K562 (cell line): ENCODE measurements around the gene TMEM72. TPM values are rescaled to one million over a fixed set of nuclear protein-coding genes. Genes with fewer than 3 reads are reported as not detected.

ENCODE experiments used
- BHLHE40 ChIP-seq: IDR thresholded peaks from 2 replicates; pipeline ENCODE4 v1.6.1; 2011; ENCODE audit warnings: low read length, improper control_type of control experiment
- CEBPB ChIP-seq: fragments of 450-650 bp; IDR thresholded peaks from 2 replicates; pipeline ENCODE4 v1.6.1; 2016; ENCODE audit warnings: missing genetic modification characterization, missing compliant biosample characterization
- CREBBP ChIP-seq: IDR thresholded peaks from one replicate; pipeline ENCODE4 v1.6.1; 2012; ENCODE audit warnings: low read depth, mild to moderate bottlenecking, control low read depth, inconsistent platforms, low read length
- CTBP1 ChIP-seq: fragments of 450-650 bp; IDR thresholded peaks from 2 replicates; pipeline ENCODE4 v1.6.1; 2016; ENCODE audit warnings: borderline replicate concordance
- ESRRA ChIP-seq: fragments of 450-650 bp; IDR thresholded peaks from 2 replicates; pipeline ENCODE4 v1.6.1; 2014; ENCODE audit warnings: low read depth, mild to moderate bottlenecking, moderate library complexity, borderline replicate concordance
- KAT7 ChIP-seq: sonication (generic); formaldehyde crosslinking; IDR thresholded peaks from 2 replicates; pipeline ENCODE4 v1.8.0; 2022; ENCODE audit warnings: missing genetic modification reagents, mild to moderate bottlenecking, borderline replicate concordance
- NCOR1 ChIP-seq: fragments of 450-650 bp; IDR thresholded peaks from 2 replicates; pipeline ENCODE4 v1.6.1; 2016; ENCODE audit warnings: mild to moderate bottlenecking, moderate library complexity
- POU5F1 ChIP-seq: fragments of 150-350 bp; IDR thresholded peaks from 2 replicates; pipeline ENCODE4 v1.6.1; 2014; ENCODE audit warnings: borderline replicate concordance, low read length, low read depth, mild to moderate bottlenecking; ENCODE audit not compliant: partially characterized antibody
- RBM22 ChIP-seq: fragments of 200-400 bp; formaldehyde crosslinking; IDR thresholded peaks from 2 replicates; pipeline ENCODE4 v1.6.1; 2018; ENCODE audit warnings: low read length, low read depth; ENCODE audit not compliant: poor library complexity, severe bottlenecking
- SMAD4 ChIP-seq: fragments of 250-450 bp; sonication (Bioruptor Pico); conservative IDR thresholded peaks from 2 replicates; pipeline ENCODE4 v1.8.0; 2021; ENCODE audit warnings: inconsistent platforms, mild to moderate bottlenecking, moderate library complexity
- STAG1 ChIP-seq: sonication (generic); formaldehyde crosslinking; IDR thresholded peaks from 2 replicates; pipeline ENCODE4 v1.5.0; 2020; ENCODE audit warnings: missing genetic modification reagents, borderline replicate concordance
- STAT5A ChIP-seq: IDR thresholded peaks from 2 replicates; pipeline ENCODE4 v1.6.1; 2012; ENCODE audit warnings: low read length, inconsistent platforms, borderline replicate concordance
- STAT5B ChIP-seq: fragments of 250-450 bp; sonication (Bioruptor Pico); IDR thresholded peaks from 2 replicates; pipeline ENCODE4 v1.8.0; 2021; ENCODE audit warnings: mild to moderate bottlenecking, inconsistent platforms
- ZBTB43 ChIP-seq: sonication (generic); formaldehyde crosslinking; IDR thresholded peaks from 2 replicates; pipeline ENCODE4 v1.8.0; 2023; ENCODE audit warnings: mild to moderate bottlenecking, missing genetic modification reagents
- ZNF133 ChIP-seq: fragments of 250-450 bp; sonication (Bioruptor Pico); IDR thresholded peaks from 2 replicates; pipeline ENCODE4 v1.4.0; 2020; ENCODE audit warnings: mild to moderate bottlenecking
- ZNF511 ChIP-seq: sonication (generic); formaldehyde crosslinking; IDR thresholded peaks from 2 replicates; pipeline ENCODE4 v1.8.0; 2022; ENCODE audit warnings: mild to moderate bottlenecking, missing genetic modification reagents
- polyA plus RNA-seq, 8 experiments: library from polyadenylated mRNA; depleted of rRNA in 4 of 8; stranded (reverse) in 5 of 8; unstranded in 3 of 8; fragments of >200 nt; fragmentation: Nextera tagmentation in 2 of 8; fragmentation: Illumina TruSeq in 1 of 8; extraction: Ambion mirVana in 2 of 8; extraction: Trizol in 1 of 8; gene quantifications; 2 replicates each; pipeline versions ENCODE4 v1.2.1 to v1.2.3, GENCODE V29; 2011 to 2014; ENCODE audit warnings: inconsistent platforms in 1 of 8, missing spikeins in 1 of 8
- total RNA-seq, 7 experiments: library from RNA; depleted of rRNA in 6 of 7; stranded (reverse); fragments of >200 nt in 6 of 7; fragmentation: Illumina TruSeq in 2 of 7; extraction: Trizol in 2 of 7; gene quantifications; 2 replicates each; pipeline versions ENCODE4 v1.2.1 to v1.2.3, GENCODE V29; 2011 to 2021; ENCODE audit warnings: low replicate concordance in 1 of 7
- TF ChIP-seq, protein P1 (sequence below), 2 experiments: fragments of 450-650 bp in 1 of 2; sonication (generic) in 1 of 2; formaldehyde crosslinking in 1 of 2; IDR thresholded peaks in 1 of 2; conservative IDR thresholded peaks in 1 of 2; 2 replicates each; pipeline versions ENCODE4 v1.6.1 to v1.8.1; 2016 to 2023; ENCODE audit warnings: mild to moderate bottlenecking in 2 of 2, moderate library complexity in 2 of 2, inconsistent platforms in 1 of 2, missing genetic modification reagents in 1 of 2
- TF ChIP-seq, protein P2 (sequence below): fragments of 250-450 bp; sonication (Bioruptor Pico); IDR thresholded peaks from 2 replicates; pipeline ENCODE4 v1.5.0; 2021; ENCODE audit warnings: mild to moderate bottlenecking, moderate library complexity
- TF ChIP-seq, protein P3 (sequence below): sonication (generic); formaldehyde crosslinking; IDR thresholded peaks from 2 replicates; pipeline ENCODE4 v1.8.1; 2023; ENCODE audit warnings: mild to moderate bottlenecking, missing genetic modification reagents

Gene TMEM72
- total and polyA plus RNA-seq, 9 of the 15 experiments (the other 6 are each of a cell fraction or from before 2014, with no cell fraction given), result not detected

- TF ChIP-seq, protein P1, sequence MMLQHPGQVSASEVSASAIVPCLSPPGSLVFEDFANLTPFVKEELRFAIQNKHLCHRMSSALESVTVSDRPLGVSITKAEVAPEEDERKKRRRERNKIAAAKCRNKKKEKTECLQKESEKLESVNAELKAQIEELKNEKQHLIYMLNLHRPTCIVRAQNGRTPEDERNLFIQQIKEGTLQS (IDR thresholded peaks at IDR 0.05), result no peak
- TF ChIP-seq, protein P1 (CRISPR knock-in tag; conservative IDR thresholded peaks at IDR 0.05), result no peak
- TF ChIP-seq CEBPB (tag), result peak; percentile 84
- TF ChIP-seq ZNF133, result no peak
- TF ChIP-seq STAT5A, result no peak
- no peak for TF ChIP-seq STAT5B (CRISPR knock-in tag)
- peak; percentile 57 for TF ChIP-seq CTBP1
- TF ChIP-seq, protein P2, sequence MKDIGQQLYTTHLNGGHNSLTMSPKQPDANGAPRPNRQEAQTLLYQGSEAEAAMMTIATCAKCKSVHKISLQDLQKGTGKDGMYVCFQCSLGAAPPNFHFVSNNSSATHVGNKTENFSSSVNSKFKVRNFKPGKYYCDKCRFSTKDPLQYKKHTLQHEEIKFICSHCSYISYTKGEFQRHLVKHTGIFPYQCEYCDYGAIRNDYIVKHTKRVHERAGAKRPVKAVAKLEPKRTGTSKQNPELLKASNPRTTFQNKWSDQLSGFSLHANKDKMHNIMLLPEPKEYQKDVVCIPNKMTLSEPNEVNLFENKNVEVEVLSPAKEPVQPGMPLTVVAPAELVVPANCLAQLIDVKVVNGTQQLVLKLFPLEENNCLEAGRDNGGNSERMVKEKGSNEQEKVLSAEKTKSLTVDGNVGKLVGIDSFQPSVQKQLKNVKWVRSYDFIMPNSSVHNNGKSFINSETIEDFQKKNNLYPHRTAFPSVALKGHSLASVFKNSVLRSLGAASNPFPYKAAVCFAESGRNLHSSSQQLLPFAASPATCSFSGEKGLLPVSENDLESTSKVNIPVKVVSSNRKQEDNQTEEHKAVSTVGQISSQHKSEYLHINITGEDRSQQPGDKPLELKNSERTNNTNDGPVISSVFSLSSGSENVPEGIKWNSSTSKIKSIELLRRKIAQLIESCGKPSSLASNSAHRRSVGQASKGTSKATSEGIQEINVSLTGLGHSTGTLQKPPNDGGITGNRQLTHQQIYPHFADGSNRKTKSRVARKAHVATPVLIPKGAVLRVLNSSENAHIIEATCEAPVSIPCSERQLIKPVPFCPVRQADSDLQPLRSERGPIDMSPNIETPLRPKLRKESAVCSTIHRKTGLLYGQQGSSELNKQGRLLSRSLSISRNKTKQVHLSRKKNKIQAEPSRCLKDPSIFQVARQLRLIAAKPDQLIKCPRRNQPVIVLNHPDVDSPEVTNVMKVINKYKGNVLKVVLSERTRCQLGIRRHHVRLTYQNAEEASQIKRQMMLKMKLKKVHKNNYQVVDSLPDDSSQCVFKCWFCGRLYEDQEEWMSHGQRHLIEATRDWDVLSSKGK, result no peak
- TF ChIP-seq CREBBP, result no peak
- peak; percentile 50; the same call in 1 of the 2 replicates for TF ChIP-seq STAG1
- TF ChIP-seq, protein P3, sequence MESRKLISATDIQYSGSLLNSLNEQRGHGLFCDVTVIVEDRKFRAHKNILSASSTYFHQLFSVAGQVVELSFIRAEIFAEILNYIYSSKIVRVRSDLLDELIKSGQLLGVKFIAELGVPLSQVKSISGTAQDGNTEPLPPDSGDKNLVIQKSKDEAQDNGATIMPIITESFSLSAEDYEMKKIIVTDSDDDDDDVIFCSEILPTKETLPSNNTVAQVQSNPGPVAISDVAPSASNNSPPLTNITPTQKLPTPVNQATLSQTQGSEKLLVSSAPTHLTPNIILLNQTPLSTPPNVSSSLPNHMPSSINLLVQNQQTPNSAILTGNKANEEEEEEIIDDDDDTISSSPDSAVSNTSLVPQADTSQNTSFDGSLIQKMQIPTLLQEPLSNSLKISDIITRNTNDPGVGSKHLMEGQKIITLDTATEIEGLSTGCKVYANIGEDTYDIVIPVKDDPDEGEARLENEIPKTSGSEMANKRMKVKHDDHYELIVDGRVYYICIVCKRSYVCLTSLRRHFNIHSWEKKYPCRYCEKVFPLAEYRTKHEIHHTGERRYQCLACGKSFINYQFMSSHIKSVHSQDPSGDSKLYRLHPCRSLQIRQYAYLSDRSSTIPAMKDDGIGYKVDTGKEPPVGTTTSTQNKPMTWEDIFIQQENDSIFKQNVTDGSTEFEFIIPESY (CRISPR knock-in tag), result no peak
- no peak for TF ChIP-seq ZBTB43 (CRISPR knock-in tag)
- no peak for TF ChIP-seq POU5F1
- 0 out of 2 replicates have a peak, but pooled peaks have one; percentile 42 for TF ChIP-seq SMAD4 (CRISPR knock-in tag)
- TF ChIP-seq ESRRA, result no peak
- TF ChIP-seq ZNF511, result no peak; the same call in 1 of the 2 replicates
- no peak for TF ChIP-seq KAT7 (CRISPR knock-in tag)
- no peak for TF ChIP-seq RBM22
- peak; percentile 88 for TF ChIP-seq BHLHE40
- TF ChIP-seq NCOR1, result no peak
These were observed 46.4 kb upstream of the TMEM72 start (continued) for GRCh38 chr10:44864637-44865288.
